Measurements from ENCODE around the gene SLC26A9. TPM values are rescaled to one million over a fixed set of nuclear protein-coding genes. Genes with fewer than 3 reads are reported as not detected.

SLC26A9 gene
- total RNA-seq, 1 donor from 2014 or later = not detected

DNA sequence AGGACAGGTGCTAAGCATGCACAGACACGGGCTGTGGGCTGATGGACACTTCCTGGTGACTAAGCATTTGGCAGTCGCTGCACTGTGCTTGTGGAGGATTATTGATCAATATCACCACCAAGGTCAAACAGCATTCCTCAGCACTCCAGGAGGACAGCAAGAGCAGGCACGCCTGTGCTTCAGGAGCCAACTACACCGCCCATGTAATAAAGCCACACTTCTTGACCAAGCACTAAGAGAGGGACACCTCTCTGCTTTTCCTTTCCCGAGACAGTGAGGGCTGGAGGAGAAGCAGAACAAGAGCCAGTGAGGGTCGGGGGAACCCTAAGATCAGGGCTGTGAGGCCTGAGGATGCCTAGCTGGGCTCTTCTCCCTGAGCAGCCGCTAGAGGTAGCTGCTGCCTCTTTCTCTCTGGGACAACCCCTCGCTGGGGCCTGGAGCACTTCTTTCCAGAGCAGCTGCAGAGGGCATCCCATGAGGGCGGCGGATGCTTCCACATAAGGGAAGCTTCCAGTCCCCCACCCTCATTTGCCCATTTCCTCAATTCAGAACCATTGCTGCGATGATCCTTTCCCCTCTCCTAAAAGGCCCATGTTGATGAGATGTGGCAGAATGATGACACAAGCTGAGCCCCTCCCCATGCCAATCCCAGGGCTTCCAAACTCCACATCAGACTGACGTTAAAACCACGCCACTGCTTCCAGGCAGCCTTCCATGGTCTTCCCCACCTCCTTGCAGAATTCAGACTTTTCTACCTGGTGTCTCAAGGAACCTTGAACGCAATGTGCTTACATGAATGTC, 40.9 kb upstream of the SLC26A9 start:
- H4K20me1 ChIP-seq (ENCODE audit: low read depth) = no peaks in the 10 kb centered on the region
- Mint-ChIP-seq H3K27ac (no peak overlapping the region), H3K4me1 (peaks cover 16% of the 10 kb centered on the region), H3K9me3 (no peaks in the 10 kb centered on the region), H3K27me3 (ENCODE audit: insufficient read depth, low read depth) (peaks cover 6% of the 10 kb centered on the region), H3K36me3 (no peaks in the 10 kb centered on the region), H3K4me3 (no peak overlapping the region)
- peaks cover 4% of the 10 kb centered on the region for H3K4me1 ChIP-seq
- TF ChIP-seq, protein P1, sequence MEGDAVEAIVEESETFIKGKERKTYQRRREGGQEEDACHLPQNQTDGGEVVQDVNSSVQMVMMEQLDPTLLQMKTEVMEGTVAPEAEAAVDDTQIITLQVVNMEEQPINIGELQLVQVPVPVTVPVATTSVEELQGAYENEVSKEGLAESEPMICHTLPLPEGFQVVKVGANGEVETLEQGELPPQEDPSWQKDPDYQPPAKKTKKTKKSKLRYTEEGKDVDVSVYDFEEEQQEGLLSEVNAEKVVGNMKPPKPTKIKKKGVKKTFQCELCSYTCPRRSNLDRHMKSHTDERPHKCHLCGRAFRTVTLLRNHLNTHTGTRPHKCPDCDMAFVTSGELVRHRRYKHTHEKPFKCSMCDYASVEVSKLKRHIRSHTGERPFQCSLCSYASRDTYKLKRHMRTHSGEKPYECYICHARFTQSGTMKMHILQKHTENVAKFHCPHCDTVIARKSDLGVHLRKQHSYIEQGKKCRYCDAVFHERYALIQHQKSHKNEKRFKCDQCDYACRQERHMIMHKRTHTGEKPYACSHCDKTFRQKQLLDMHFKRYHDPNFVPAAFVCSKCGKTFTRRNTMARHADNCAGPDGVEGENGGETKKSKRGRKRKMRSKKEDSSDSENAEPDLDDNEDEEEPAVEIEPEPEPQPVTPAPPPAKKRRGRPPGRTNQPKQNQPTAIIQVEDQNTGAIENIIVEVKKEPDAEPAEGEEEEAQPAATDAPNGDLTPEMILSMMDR (IDR thresholded peaks at IDR 0.05) = peak; percentile 72
- no peak for TF ChIP-seq EZH2phosphoT487 (IDR thresholded peaks at IDR 0.05)
- TF ChIP-seq EZH2 (IDR thresholded peaks at IDR 0.05) = no peak
- H3K9me3 ChIP-seq (ENCODE audit: low read depth) = no peaks in the 10 kb centered on the region
- no peaks in the 10 kb centered on the region for H3K79me2 ChIP-seq (ENCODE audit: low read depth)
- H3K27ac ChIP-seq = no peak overlapping the region
- no peak overlapping the region for H3K4me2 ChIP-seq
- H3F3A ChIP-seq (ENCODE audit: low read depth) = no peaks in the 10 kb centered on the region
- H3K4me3 ChIP-seq = no peak overlapping the region
- no peaks in the 10 kb centered on the region for H3K27me3 ChIP-seq
- H3K9ac ChIP-seq = no peak overlapping the region
- DNase-seq (ENCODE audit: low spot score) = peak; percentile 79
- H2AFZ ChIP-seq (replicated peaks) = peak overlapping the region; percentile 2
- no peaks in the 10 kb centered on the region for H3K36me3 ChIP-seq

DNA sequence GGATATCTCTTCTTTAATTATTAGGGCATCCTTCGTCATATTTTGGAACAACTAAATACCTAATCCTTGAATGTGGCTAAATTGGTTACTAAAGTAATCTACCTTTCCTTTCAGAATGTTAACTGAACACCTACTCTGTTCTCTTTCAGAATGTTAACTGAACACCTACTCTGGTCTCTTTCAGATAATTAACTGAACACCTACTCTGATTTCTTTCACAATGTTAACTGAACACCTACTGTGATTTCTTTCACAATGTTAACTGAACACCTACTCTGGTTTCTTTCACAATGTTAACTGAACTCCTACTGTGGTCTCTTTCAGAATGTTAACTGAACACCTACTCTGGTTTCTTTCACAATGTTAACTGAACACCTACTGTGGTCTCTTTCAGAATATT, 38.0 kb upstream of the SLC26A9 start:
- H3F3A ChIP-seq (ENCODE audit: low read depth) = no peaks in the 10 kb centered on the region
- Mint-ChIP-seq H3K4me1 (peaks cover 14% of the 10 kb centered on the region), H3K36me3 (no peaks in the 10 kb centered on the region), H3K9me3 (no peaks in the 10 kb centered on the region), H3K27me3 (ENCODE audit: insufficient read depth, low read depth) (peaks cover 7% of the 10 kb centered on the region), H3K4me3 (no peak overlapping the region), H3K27ac (no peak overlapping the region)
- H3K79me2 ChIP-seq (ENCODE audit: low read depth) = no peaks in the 10 kb centered on the region
- no peak overlapping the region for H3K4me3 ChIP-seq
- H4K20me1 ChIP-seq (ENCODE audit: low read depth) = no peaks in the 10 kb centered on the region
- no peak overlapping the region for H2AFZ ChIP-seq (replicated peaks)
- no peak overlapping the region for H3K9ac ChIP-seq
- no peak overlapping the region for H3K4me2 ChIP-seq
- DNase-seq (ENCODE audit: low spot score) = no peak
- H3K27ac ChIP-seq = no peak overlapping the region
- H3K27me3 ChIP-seq = no peaks in the 10 kb centered on the region
- peaks cover 9% of the 10 kb centered on the region for H3K4me1 ChIP-seq
- TF ChIP-seq, protein P1 (IDR thresholded peaks at IDR 0.05) = no peak
- no peak for TF ChIP-seq EZH2phosphoT487 (IDR thresholded peaks at IDR 0.05)
- TF ChIP-seq EZH2 (IDR thresholded peaks at IDR 0.05) = no peak
- no peaks in the 10 kb centered on the region for H3K9me3 ChIP-seq (ENCODE audit: low read depth)
- H3K36me3 ChIP-seq = no peaks in the 10 kb centered on the region

DNA sequence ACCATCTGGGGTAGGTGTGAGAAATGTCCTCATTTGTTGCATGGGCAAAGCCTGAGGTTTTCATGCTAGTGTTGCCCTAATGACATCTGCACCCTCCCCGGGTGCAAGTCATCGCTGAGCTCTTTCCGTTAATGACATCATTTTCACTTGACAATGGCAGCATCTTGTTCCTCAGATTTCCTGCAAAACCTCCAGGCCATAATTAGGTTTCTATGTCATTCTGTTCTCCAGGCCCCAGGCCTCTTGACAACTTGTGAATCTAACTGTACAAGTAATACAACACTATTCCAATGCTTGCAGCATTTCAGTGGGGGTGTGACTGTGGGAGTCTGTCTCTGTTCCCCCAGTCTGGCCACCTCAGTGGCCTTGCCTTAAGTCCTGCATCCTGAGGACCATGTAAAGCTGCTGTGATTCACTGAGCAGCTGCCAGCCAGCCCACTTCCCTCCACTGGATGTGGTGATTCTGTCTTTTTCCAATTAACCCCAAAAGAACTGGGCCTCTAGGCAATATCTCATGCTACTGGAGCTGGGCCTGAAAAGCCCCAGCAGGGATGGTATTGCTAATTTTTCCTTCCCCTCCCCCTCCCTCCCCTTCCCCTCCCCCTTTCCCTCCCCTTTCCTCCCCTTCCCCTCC, 37.1 kb upstream of the SLC26A9 start:
- Histone ChIP-seq H3K9me3 (ENCODE audit: low read depth) (no peaks in the 10 kb centered on the region), H3K4me3 (no peak overlapping the region), H3K27ac (no peak overlapping the region), H3K36me3 (no peaks in the 10 kb centered on the region), H2AFZ (replicated peaks) (no peak overlapping the region), H3K9ac (no peak overlapping the region), H3K79me2 (ENCODE audit: low read depth) (no peaks in the 10 kb centered on the region), H4K20me1 (ENCODE audit: low read depth) (no peaks in the 10 kb centered on the region), H3K4me1 (peaks cover 9% of the 10 kb centered on the region), H3F3A (ENCODE audit: low read depth) (no peaks in the 10 kb centered on the region), H3K4me2 (no peak overlapping the region), H3K27me3 (no peaks in the 10 kb centered on the region)
- no peak overlapping the region for H3K4me3 Mint-ChIP-seq
- H3K4me1 Mint-ChIP-seq = peaks cover 16% of the 10 kb centered on the region
- H3K36me3 Mint-ChIP-seq = no peaks in the 10 kb centered on the region
- TF ChIP-seq, protein P1 (IDR thresholded peaks at IDR 0.05) = no peak
- no peak for TF ChIP-seq EZH2phosphoT487 (IDR thresholded peaks at IDR 0.05)
- no peak for TF ChIP-seq EZH2 (IDR thresholded peaks at IDR 0.05)
- DNase-seq (ENCODE audit: low spot score) = no peak
- peaks cover 8% of the 10 kb centered on the region for H3K27me3 Mint-ChIP-seq (ENCODE audit: insufficient read depth, low read depth)
- no peak overlapping the region for H3K27ac Mint-ChIP-seq
- no peaks in the 10 kb centered on the region for H3K9me3 Mint-ChIP-seq
